Eye (tissue), 1 donor: Measurements from ENCODE around the gene LCN10.
"Not testable (repeated sequence)": the region's sequence is repeated elsewhere in the genome, so short reads cannot be mapped to it uniquely, and the experiment has no call there.

Experiments
- DNase-seq: peaks from one replicate; pipeline ENCODE4 v3.0.0-alpha.2; 2015

LCN10 gene

GRCh38 chr9:136769710-136770191 lies 27.0 kb upstream of the LCN10 start:
- DNase-seq: peak; percentile 75

- peak; percentile 75 for DNase-seq
Observed at GRCh38 chr9:136766410-136767120, 23.8 kb upstream of the LCN10 start.

- DNase-seq: not testable (repeated sequence)
Observed at GRCh38 chr9:136765745-136766409, 23.1 kb upstream of the LCN10 start.

GRCh38 chr9:136765041-136765440 lies 22.3 kb upstream of the LCN10 start:
- DNase-seq: no peak

GRCh38 chr9:136764301-136764891 lies 21.7 kb upstream of the LCN10 start, which contains the start of gene LCN15:
LCN15 (minus strand) TSS chr9:136764518; CDS start chr9:136764488, 30 bp downstream.
- no peak for DNase-seq

- DNase-seq: no peak
Observed at GRCh38 chr9:136763649-136764035, 20.9 kb upstream of the LCN10 start.

- DNase-seq: peak; percentile 79
Observed at GRCh38 chr9:136762915-136763648, 20.3 kb upstream of the LCN10 start.

GRCh38 chr9:136762221-136762691 lies 19.5 kb upstream of the LCN10 start:
- no peak for DNase-seq

- DNase-seq: no peak
Observed at GRCh38 chr9:136761545-136761981, 18.8 kb upstream of the LCN10 start.

- DNase-seq: peak; percentile 73
Observed at GRCh38 chr9:136760834-136761544, 18.2 kb upstream of the LCN10 start.

GRCh38 chr9:136760424-136760823 lies 17.7 kb upstream of the LCN10 start:
- DNase-seq: no peak

- DNase-seq: no peak
Observed at GRCh38 chr9:136759436-136760325, 16.9 kb upstream of the LCN10 start.

GRCh38 chr9:136759001-136759400 lies 16.3 kb upstream of the LCN10 start:
- no peak for DNase-seq

- DNase-seq: no peak
Observed at GRCh38 chr9:136757751-136758140, 15.0 kb upstream of the LCN10 start.

GRCh38 chr9:136757328-136757727 lies 14.6 kb upstream of the LCN10 start:
- DNase-seq: no peak

- no peak for DNase-seq
Observed at GRCh38 chr9:136756836-136757235, 14.1 kb upstream of the LCN10 start.

GRCh38 chr9:136756134-136756438 lies 13.3 kb upstream of the LCN10 start:
- DNase-seq: no peak

- DNase-seq: not testable (repeated sequence)
Observed at GRCh38 chr9:136755302-136756133, 12.8 kb upstream of the LCN10 start.

GRCh38 chr9:136754626-136755301 lies 12.0 kb upstream of the LCN10 start:
- no peak for DNase-seq

GRCh38 chr9:136754059-136754572 lies 11.4 kb upstream of the LCN10 start:
- no peak for DNase-seq
